ENCODE results near the gene PCCB. TPM values are rescaled to one million over a fixed set of nuclear protein-coding genes. Genes with fewer than 3 reads are reported as not detected.
"Not testable (repeated sequence)": the region's sequence is repeated elsewhere in the genome, so short reads cannot be mapped to it uniquely, and the experiment has no call there.

The PCCB gene
- polyA plus RNA-seq, 4 donors, result 60.1 to 82.2 (median 70.4) TPM

- DNase-seq (ENCODE audit: low read depth in 4 of 4, low spot score in 3 of 4), result no peak
Observed at GRCh38 chr3:136261826-136262225, 11.7 kb downstream of the PCCB start.

- no peak for DNase-seq (ENCODE audit: low read depth in 4 of 4, low spot score in 3 of 4)
Observed at GRCh38 chr3:136262559-136262958, 12.4 kb downstream of the PCCB start.

- DNase-seq (ENCODE audit: low read depth in 4 of 4, low spot score in 3 of 4), result no peak
Observed at GRCh38 chr3:136263251-136263650, 13.1 kb downstream of the PCCB start.

GRCh38 chr3:136266468-136267125, 16.5 kb downstream of the PCCB start:
- DNase-seq (ENCODE audit: low read depth in 4 of 4, low spot score in 3 of 4), result not testable (repeated sequence)

- DNase-seq (ENCODE audit: low read depth in 4 of 4, low spot score in 3 of 4), result no peak
Observed at GRCh38 chr3:136267235-136267634, 17.1 kb downstream of the PCCB start.

- no peak for DNase-seq (ENCODE audit: low read depth in 4 of 4, low spot score in 3 of 4)
Observed at GRCh38 chr3:136270179-136270578, 20.0 kb downstream of the PCCB start.

GRCh38 chr3:136271626-136272025, 21.5 kb downstream of the PCCB start:
- DNase-seq (ENCODE audit: low read depth in 4 of 4, low spot score in 3 of 4), result not testable (repeated sequence)

GRCh38 chr3:136276049-136276755, 26.1 kb downstream of the PCCB start:
- no peak for DNase-seq (ENCODE audit: low read depth in 4 of 4, low spot score in 3 of 4)

- no peak for DNase-seq (ENCODE audit: low read depth in 4 of 4, low spot score in 3 of 4)
Observed at GRCh38 chr3:136277115-136277514, 27.0 kb downstream of the PCCB start.

- no peak for DNase-seq (ENCODE audit: low read depth in 4 of 4, low spot score in 3 of 4)
Observed at GRCh38 chr3:136277634-136278033, 27.5 kb downstream of the PCCB start.

GRCh38 chr3:136279092-136279491, 29.0 kb downstream of the PCCB start:
- DNase-seq (ENCODE audit: low read depth in 4 of 4, low spot score in 3 of 4), result no peak

- no peak for DNase-seq (ENCODE audit: low read depth in 4 of 4, low spot score in 3 of 4)
Observed at GRCh38 chr3:136280961-136281360, 30.8 kb downstream of the PCCB start.

GRCh38 chr3:136281966-136282520, 31.9 kb downstream of the PCCB start:
- DNase-seq (ENCODE audit: low read depth in 4 of 4, low spot score in 3 of 4), result no peak

- no peak for DNase-seq (ENCODE audit: low read depth in 4 of 4, low spot score in 3 of 4)
Observed at GRCh38 chr3:136283627-136284026, 33.5 kb downstream of the PCCB start.

GRCh38 chr3:136291302-136291701, 41.2 kb downstream of the PCCB start:
- no peak for DNase-seq (ENCODE audit: low read depth in 4 of 4, low spot score in 3 of 4)

GRCh38 chr3:136292500-136292899, 42.4 kb downstream of the PCCB start:
- DNase-seq (ENCODE audit: low read depth in 4 of 4, low spot score in 3 of 4), result no peak

GRCh38 chr3:136293279-136293678, 43.1 kb downstream of the PCCB start:
- DNase-seq (ENCODE audit: low read depth in 4 of 4, low spot score in 3 of 4), result no peak

- no peak for DNase-seq (ENCODE audit: low read depth in 4 of 4, low spot score in 3 of 4)
Observed at GRCh38 chr3:136294176-136294575, 44.0 kb downstream of the PCCB start.

GRCh38 chr3:136296960-136297359, 46.8 kb downstream of the PCCB start:
- DNase-seq (ENCODE audit: low read depth in 4 of 4, low spot score in 3 of 4), result no peak

- DNase-seq (ENCODE audit: low read depth in 4 of 4, low spot score in 3 of 4), result no peak
Observed at GRCh38 chr3:136297826-136298225, 47.7 kb downstream of the PCCB start.

GRCh38 chr3:136300444-136300843, 50.3 kb downstream of the PCCB start:
- no peak for DNase-seq (ENCODE audit: low read depth in 4 of 4, low spot score in 3 of 4)

- DNase-seq (ENCODE audit: low read depth in 4 of 4, low spot score in 3 of 4), result no peak
Observed at GRCh38 chr3:136305879-136306278, 55.7 kb downstream of the PCCB start.
